HepG2 (cell line): ENCODE results near the gene NKD1. TPM values are rescaled to one million over a fixed set of nuclear protein-coding genes. Genes with fewer than 3 reads are reported as not detected.
A peak's percentile ranks its signal among the peaks of the same experiment; 100 is the strongest.
"Not testable (repeated sequence)": the region's sequence is repeated elsewhere in the genome, so short reads cannot be mapped to it uniquely, and the experiment has no call there.

ENCODE experiments used
- ATAC-seq: fragments of 200-7000 bp; cut with Tn5 transposase; 3 replicates; pipeline ENCODE4 v1.9.1; 2020; ENCODE audit warnings: mild to moderate bottlenecking, moderate library complexity
- BruUV-seq: library from RNA; stranded (reverse); fragments of 400-500 nt; replicated peaks from 2 replicates; lab custom pipeline; 2021; lab: Mats Ljungman, UMichigan
- CTCF ChIA-PET: fragments of 300-600 bp; formaldehyde crosslinking; extraction: SDS; loops from one replicate; lab custom pipeline; 2021; ENCODE audit warnings: low total read pairs, inconsistent platforms, low intra/inter-chr PET ratio; lab: Yijun Ruan, JAX
- POLR2A ChIA-PET: fragments of 350-600 bp; sonication (Branson Sonifier 250); formaldehyde crosslinking; loops from one replicate; lab custom pipeline; 2020; ENCODE audit warnings: antibody characterized with exemption, inconsistent platforms; lab: Yijun Ruan, JAX
- DNase-seq: peaks from one replicate; pipeline ENCODE4 v3.0.0-alpha.2; 2015; ENCODE audit warnings: low spot score
- FAIRE-seq: peaks from 3 replicates; lab custom pipeline; 2011; peaks lifted over from hg19 to GRCh38; lab: Jason Lieb, UNC
- H2AFZ ChIP-seq: one replicate; pipeline ENCODE4 v1.6.1; 2011; ENCODE audit warnings: low read length, inconsistent platforms
- H3K27ac ChIP-seq: fragments of 300-600 bp; 3 replicates; pipeline ENCODE4 v1.8.0; 2011; ENCODE audit warnings: mixed run types, mild to moderate bottlenecking, mixed read lengths, low read length, inconsistent platforms; ENCODE audit not compliant: insufficient read depth; ENCODE audit errors: extremely low read length
- H3K27me3 ChIP-seq, 2 experiments: fragments of 200-600 bp in 1 of 2; 2 replicates in 1 of 2; 3 replicates in 1 of 2; pipeline versions ENCODE4 v1.6.0 to v1.8.0; 2011; ENCODE audit warnings: low read length in 2 of 2, mild to moderate bottlenecking in 2 of 2, moderate library complexity in 2 of 2, inconsistent platforms in 1 of 2; ENCODE audit not compliant: insufficient read depth in 2 of 2, control insufficient read depth in 1 of 2
- H3K36me3 ChIP-seq, 2 experiments: fragments of 200-600 bp in 1 of 2; replicated peaks in 1 of 2; 2 replicates in 1 of 2; 3 replicates in 1 of 2; pipeline versions ENCODE4 v1.5.1 to v1.8.0; 2011; ENCODE audit warnings: low read length in 2 of 2, inconsistent platforms in 1 of 2; ENCODE audit not compliant: insufficient read depth in 2 of 2, control insufficient read depth in 1 of 2
- H3K4me1 ChIP-seq: 2 replicates; pipeline ENCODE4 v1.5.1; 2012; ENCODE audit warnings: low read length, inconsistent platforms; ENCODE audit not compliant: insufficient read depth
- H3K4me2 ChIP-seq: 2 replicates; pipeline ENCODE4 v1.6.0; 2011; ENCODE audit warnings: low read depth, low read length, inconsistent platforms
- H3K4me3 ChIP-seq, 3 experiments: fragments of 200-600 bp in 1 of 3; sonication (generic), shearing (Covaris generic) in 1 of 3; replicated peaks in 1 of 3; 2 replicates each; pipeline ENCODE4 v1.5.1; 2011 to 2016; ENCODE audit warnings: low read length in 3 of 3, inconsistent platforms in 2 of 3, low read depth in 2 of 3, mild to moderate bottlenecking in 2 of 3, control low read depth in 1 of 3, mixed read lengths in 1 of 3; ENCODE audit not compliant: insufficient read depth in 1 of 3
- H3K79me2 ChIP-seq: one replicate; pipeline ENCODE4 v1.6.1; 2011; ENCODE audit warnings: low read length, inconsistent platforms; ENCODE audit not compliant: insufficient read depth
- H3K9ac ChIP-seq: 2 replicates; pipeline ENCODE4 v1.6.0; 2011; ENCODE audit warnings: mild to moderate bottlenecking, low read depth, low read length, inconsistent platforms; ENCODE audit not compliant: insufficient read depth
- H3K9me3 ChIP-seq: 2 replicates; pipeline ENCODE4 v1.5.1; 2012; ENCODE audit warnings: mild to moderate bottlenecking, low read length
- H4K20me1 ChIP-seq: 2 replicates; pipeline ENCODE4 v1.6.0; 2011; ENCODE audit warnings: inconsistent platforms, mild to moderate bottlenecking, low read length, moderate library complexity; ENCODE audit not compliant: insufficient read depth
- ATF4 ChIP-seq, 2 experiments: fragments of 450-650 bp in 1 of 2; sonication (generic) in 1 of 2; formaldehyde crosslinking; IDR thresholded peaks; 2 replicates each; pipeline versions ENCODE4 v1.5.0 to v1.8.0; 2020 to 2022; ENCODE audit warnings: mild to moderate bottlenecking in 1 of 2, missing genetic modification reagents in 1 of 2
- BRD4 ChIP-seq: sonication (generic); formaldehyde crosslinking; IDR thresholded peaks from 2 replicates; pipeline ENCODE4 v1.4.0; 2020; ENCODE audit warnings: missing genetic modification reagents
- CBX5 ChIP-seq: sonication (generic); formaldehyde crosslinking; IDR thresholded peaks from 2 replicates; pipeline ENCODE4 v1.4.0; 2020; ENCODE audit warnings: missing genetic modification reagents, borderline replicate concordance
- CEBPB ChIP-seq: IDR thresholded peaks from 2 replicates; pipeline ENCODE4 v1.6.1; 2011; ENCODE audit warnings: low read depth, low read length, improper control_type of control experiment, borderline replicate concordance
- FOSL2 ChIP-seq: sonication (generic); formaldehyde crosslinking; IDR thresholded peaks from 2 replicates; pipeline ENCODE4 v1.4.0; 2020; ENCODE audit warnings: missing genetic modification reagents
- FOXP4 ChIP-seq: sonication (generic); formaldehyde crosslinking; IDR thresholded peaks from 2 replicates; pipeline ENCODE4 v1.4.0; 2020; ENCODE audit warnings: missing genetic modification reagents
- GATAD2A ChIP-seq: IDR thresholded peaks from 2 replicates; pipeline ENCODE4 v1.6.1; 2016
- GFI1 ChIP-seq: sonication (generic); formaldehyde crosslinking; IDR thresholded peaks from 2 replicates; pipeline ENCODE4 v1.5.0; 2020; ENCODE audit warnings: missing genetic modification reagents, mild to moderate bottlenecking, borderline replicate concordance
- JUND ChIP-seq: sonication (generic); formaldehyde crosslinking; IDR thresholded peaks from 2 replicates; pipeline ENCODE4 v1.8.0; 2022; ENCODE audit warnings: mild to moderate bottlenecking, missing genetic modification reagents
- PHF20 ChIP-seq: sonication (generic); formaldehyde crosslinking; IDR thresholded peaks from 2 replicates; pipeline ENCODE4 v1.5.0; 2020; ENCODE audit warnings: mild to moderate bottlenecking, missing genetic modification reagents
- ZBTB4 ChIP-seq: sonication (generic); formaldehyde crosslinking; IDR thresholded peaks from 2 replicates; pipeline ENCODE4 v1.4.0; 2020; ENCODE audit warnings: missing genetic modification reagents, mild to moderate bottlenecking, borderline replicate concordance
- WGBS: methylation state at CpG from one replicate; pipeline ENCODE4 v1.1.6; 2017; ENCODE audit warnings: low lambda C conversion rate; 5-methylcytosine and 5-hydroxymethylcytosine counted together
- in situ Hi-C: cut with HindIII; loops from 2 replicates; pipeline ENCODE4 v1.10.0; 2017; ENCODE audit warnings: low pct_unique_long_range_greater_than_20kb; ENCODE audit not compliant: extremely low pct_ligation_motif_present
- intact Hi-C: fragments of 100-400 bp; cut with micrococcal nuclease; formaldehyde crosslinking; loops from one replicate; pipeline ENCODE4 v1.10.0; 2022; ENCODE audit not compliant: unreplicated experiment
- polyA plus RNA-seq, 8 experiments: library from polyadenylated mRNA; depleted of rRNA in 3 of 8; stranded (reverse) in 7 of 8; unstranded in 1 of 8; fragments of >200 nt; fragmentation: Illumina TruSeq in 4 of 8; extraction: Trizol in 4 of 8; gene quantifications; 2 replicates each; pipeline versions ENCODE4 v1.2.1 to v1.2.3, GENCODE V29; 2011 to 2016; ENCODE audit warnings: low read depth in 4 of 8, missing spikeins in 1 of 8, mixed read lengths in 1 of 8; ENCODE audit not compliant: insufficient read depth in 1 of 8
- total RNA-seq, 5 experiments: library from RNA; depleted of rRNA; stranded (reverse); fragments of >200 nt; fragmentation: Illumina TruSeq; extraction: Trizol; gene quantifications; 2 replicates each; pipeline ENCODE4 v1.2.3, GENCODE V29; 2016; ENCODE audit warnings: low read depth in 1 of 5
- TF ChIP-seq, protein P1 (sequence below): IDR thresholded peaks from 2 replicates; pipeline ENCODE4 v1.4.0; 2020; ENCODE audit warnings: mild to moderate bottlenecking, missing genetic modification reagents

The NKD1 gene
- total and polyA plus RNA-seq, 2 of the 13 experiments (the other 11 are each of a cell fraction or from before 2014, with no cell fraction given) = 70.4 to 121 TPM

- FAIRE-seq, in situ Hi-C loops, H3K27me3 ChIP-seq, H4K20me1 ChIP-seq, DNase-seq, H3K9me3 ChIP-seq, H3K4me3 ChIP-seq, ATAC-seq, H3K4me2 ChIP-seq, H3K9ac ChIP-seq, CTCF ChIA-PET, intact Hi-C loops, H2AFZ ChIP-seq, H3K36me3 ChIP-seq, BruUV-seq: not testable (repeated sequence)
- H3K4me1 ChIP-seq = peaks cover 100% of the 10 kb centered on the region
- POLR2A ChIA-PET = interaction anchor here (0.6 to 5.3 kb wide), 9 partner anchors 15 to 277 kb away, joined by 3 to 143 read pairs (median 6); partner anchors contain the start of gene NKD1
- H3K27ac ChIP-seq = peak overlapping the region; percentile 27
- 77% methylated on average over 8 of the region's 8 CpGs for WGBS
- peaks cover 35% of the 10 kb centered on the region for H3K79me2 ChIP-seq
- TF ChIP-seq FOXP4 (CRISPR knock-in tag) (peak; percentile 45; the same call in 1 of the 2 replicates), GFI1 (CRISPR knock-in tag) (peak; percentile 73), GATAD2A (CRISPR knock-in tag) (peak; percentile 43; the same call in 1 of the 2 replicates), ZBTB4 (CRISPR knock-in tag) (peak; percentile 11; the same call in 1 of the 2 replicates), CBX5 (CRISPR knock-in tag) (peak; percentile 4; the same call in 1 of the 2 replicates), JUND (CRISPR knock-in tag) (0 out of 2 replicates have a peak, but pooled peaks have one; percentile 28), ATF4 (CRISPR knock-in tag; IDR thresholded peaks at IDR 0.05) (peak in 1 of 2 experiments; percentile 54; a peak in 2 of 4 replicates), PHF20 (CRISPR knock-in tag) (0 out of 2 replicates have a peak, but pooled peaks have one; percentile 27), FOSL2 (CRISPR knock-in tag) (peak; percentile 91), CEBPB (peak; percentile 44; the same call in 1 of the 2 replicates), BRD4 (peak; percentile 13; the same call in 1 of the 2 replicates)
- TF ChIP-seq, protein P1, sequence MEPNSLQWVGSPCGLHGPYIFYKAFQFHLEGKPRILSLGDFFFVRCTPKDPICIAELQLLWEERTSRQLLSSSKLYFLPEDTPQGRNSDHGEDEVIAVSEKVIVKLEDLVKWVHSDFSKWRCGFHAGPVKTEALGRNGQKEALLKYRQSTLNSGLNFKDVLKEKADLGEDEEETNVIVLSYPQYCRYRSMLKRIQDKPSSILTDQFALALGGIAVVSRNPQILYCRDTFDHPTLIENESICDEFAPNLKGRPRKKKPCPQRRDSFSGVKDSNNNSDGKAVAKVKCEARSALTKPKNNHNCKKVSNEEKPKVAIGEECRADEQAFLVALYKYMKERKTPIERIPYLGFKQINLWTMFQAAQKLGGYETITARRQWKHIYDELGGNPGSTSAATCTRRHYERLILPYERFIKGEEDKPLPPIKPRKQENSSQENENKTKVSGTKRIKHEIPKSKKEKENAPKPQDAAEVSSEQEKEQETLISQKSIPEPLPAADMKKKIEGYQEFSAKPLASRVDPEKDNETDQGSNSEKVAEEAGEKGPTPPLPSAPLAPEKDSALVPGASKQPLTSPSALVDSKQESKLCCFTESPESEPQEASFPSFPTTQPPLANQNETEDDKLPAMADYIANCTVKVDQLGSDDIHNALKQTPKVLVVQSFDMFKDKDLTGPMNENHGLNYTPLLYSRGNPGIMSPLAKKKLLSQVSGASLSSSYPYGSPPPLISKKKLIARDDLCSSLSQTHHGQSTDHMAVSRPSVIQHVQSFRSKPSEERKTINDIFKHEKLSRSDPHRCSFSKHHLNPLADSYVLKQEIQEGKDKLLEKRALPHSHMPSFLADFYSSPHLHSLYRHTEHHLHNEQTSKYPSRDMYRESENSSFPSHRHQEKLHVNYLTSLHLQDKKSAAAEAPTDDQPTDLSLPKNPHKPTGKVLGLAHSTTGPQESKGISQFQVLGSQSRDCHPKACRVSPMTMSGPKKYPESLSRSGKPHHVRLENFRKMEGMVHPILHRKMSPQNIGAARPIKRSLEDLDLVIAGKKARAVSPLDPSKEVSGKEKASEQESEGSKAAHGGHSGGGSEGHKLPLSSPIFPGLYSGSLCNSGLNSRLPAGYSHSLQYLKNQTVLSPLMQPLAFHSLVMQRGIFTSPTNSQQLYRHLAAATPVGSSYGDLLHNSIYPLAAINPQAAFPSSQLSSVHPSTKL (CRISPR knock-in tag) = peak; percentile 63; the same call in 1 of the 2 replicates
Observed at GRCh38 chr16:50503868-50504531, 44.2 kb upstream of the NKD1 start.
